HepG2 (cell line): Measurements from ENCODE around the gene RNF148. TPM values are rescaled to one million over a fixed set of nuclear protein-coding genes. Genes with fewer than 3 reads are reported as not detected.

Experiments used
- CBX5 ChIP-seq: sonication (generic); formaldehyde crosslinking; IDR thresholded peaks from 2 replicates; pipeline ENCODE4 v1.4.0; 2020; ENCODE audit warnings: missing genetic modification reagents, borderline replicate concordance
- CREM ChIP-seq, 2 experiments: sonication (generic) in 1 of 2; formaldehyde crosslinking in 1 of 2; IDR thresholded peaks; 2 replicates each; pipeline versions ENCODE4 v1.4.0 to v1.6.1; 2016 to 2020; ENCODE audit warnings: antibody characterized with exemption in 1 of 2, mild to moderate bottlenecking in 1 of 2, missing genetic modification reagents in 1 of 2
- ESRRA ChIP-seq: sonication (generic); formaldehyde crosslinking; IDR thresholded peaks from 2 replicates; pipeline ENCODE4 v1.5.1; 2020; ENCODE audit warnings: mild to moderate bottlenecking, low read depth, missing genetic modification reagents
- HDAC2 ChIP-seq: sonication (generic); formaldehyde crosslinking; IDR thresholded peaks from 2 replicates; pipeline ENCODE4 v1.4.0; 2020; ENCODE audit warnings: missing genetic modification reagents
- HNF4A ChIP-seq: sonication (generic); formaldehyde crosslinking; IDR thresholded peaks from 2 replicates; pipeline ENCODE4 v1.4.0; 2020; ENCODE audit warnings: missing genetic modification reagents
- ISL2 ChIP-seq: sonication (generic); formaldehyde crosslinking; IDR thresholded peaks from 2 replicates; pipeline ENCODE4 v1.5.0; 2020; ENCODE audit warnings: missing genetic modification reagents
- KDM6A ChIP-seq: IDR thresholded peaks from 2 replicates; pipeline ENCODE4 v1.6.1; 2016; ENCODE audit warnings: low read depth
- MEIS1 ChIP-seq: sonication (generic); formaldehyde crosslinking; IDR thresholded peaks from 2 replicates; pipeline ENCODE4 v1.9.0; 2021; ENCODE audit warnings: mild to moderate bottlenecking, missing genetic modification reagents, moderate library complexity, borderline replicate concordance
- NFYB ChIP-seq: sonication (generic); formaldehyde crosslinking; IDR thresholded peaks from 2 replicates; pipeline ENCODE4 v1.4.0; 2020; ENCODE audit warnings: missing genetic modification reagents
- SALL1 ChIP-seq: sonication (generic); formaldehyde crosslinking; IDR thresholded peaks from 2 replicates; pipeline ENCODE4 v1.8.0; 2022; ENCODE audit warnings: mild to moderate bottlenecking, missing genetic modification reagents
- SOX13 ChIP-seq, 3 experiments: fragments of 450-650 bp in 1 of 3; sonication (generic) in 1 of 3; formaldehyde crosslinking in 1 of 3; IDR thresholded peaks in 2 of 3; conservative IDR thresholded peaks in 1 of 3; 2 replicates each; pipeline versions ENCODE4 v1.5.0 to v1.6.1; 2016 to 2020; ENCODE audit warnings: antibody characterized with exemption in 1 of 3, mild to moderate bottlenecking in 1 of 3, missing compliant biosample characterization in 1 of 3, missing genetic modification reagents in 1 of 3, moderate library complexity in 1 of 3
- SOX6 ChIP-seq, 2 experiments: fragments of 450-650 bp in 1 of 2; sonication (generic) in 1 of 2; formaldehyde crosslinking in 1 of 2; IDR thresholded peaks; 2 replicates each; pipeline versions ENCODE4 v1.4.0 to v1.6.1; 2017 to 2020; ENCODE audit warnings: antibody characterized with exemption in 1 of 2, mild to moderate bottlenecking in 1 of 2, missing genetic modification reagents in 1 of 2
- SP4 ChIP-seq: sonication (generic); formaldehyde crosslinking; IDR thresholded peaks from 2 replicates; pipeline ENCODE4 v1.8.1; 2023; ENCODE audit warnings: mild to moderate bottlenecking, missing genetic modification reagents
- THAP11 ChIP-seq: IDR thresholded peaks from 2 replicates; pipeline ENCODE4 v1.6.1; 2016; ENCODE audit warnings: missing biosample characterization, missing genetic modification reagents
- YY1 ChIP-seq: IDR thresholded peaks from 2 replicates; pipeline ENCODE4 v1.6.1; 2011; ENCODE audit warnings: low read length, low read depth, moderate library complexity, mild to moderate bottlenecking; ENCODE audit not compliant: insufficient read depth, insufficient replicate concordance
- ZFP37 ChIP-seq: sonication (generic); formaldehyde crosslinking; IDR thresholded peaks from 2 replicates; pipeline ENCODE4 v1.4.0; 2020; ENCODE audit warnings: missing genetic modification reagents, borderline replicate concordance
- ZMYM3 ChIP-seq: sonication (generic); formaldehyde crosslinking; IDR thresholded peaks from 2 replicates; pipeline ENCODE4 v1.5.1; 2020; ENCODE audit warnings: mild to moderate bottlenecking, missing genetic modification reagents
- ZNF224 ChIP-seq: sonication (generic); formaldehyde crosslinking; IDR thresholded peaks from 2 replicates; pipeline ENCODE4 v1.5.0; 2020; ENCODE audit warnings: mild to moderate bottlenecking, missing genetic modification reagents
- ZNF761 ChIP-seq: sonication (generic); formaldehyde crosslinking; conservative IDR thresholded peaks from 2 replicates; pipeline ENCODE4 v1.4.0; 2020; ENCODE audit warnings: mild to moderate bottlenecking, missing genetic modification reagents
- polyA plus RNA-seq, 8 experiments: library from polyadenylated mRNA; depleted of rRNA in 3 of 8; stranded (reverse) in 7 of 8; unstranded in 1 of 8; fragments of >200 nt; fragmentation: Illumina TruSeq in 4 of 8; extraction: Trizol in 4 of 8; gene quantifications; 2 replicates each; pipeline versions ENCODE4 v1.2.1 to v1.2.3, GENCODE V29; 2011 to 2016; ENCODE audit warnings: low read depth in 4 of 8, missing spikeins in 1 of 8, mixed read lengths in 1 of 8; ENCODE audit not compliant: insufficient read depth in 1 of 8
- total RNA-seq, 5 experiments: library from RNA; depleted of rRNA; stranded (reverse); fragments of >200 nt; fragmentation: Illumina TruSeq; extraction: Trizol; gene quantifications; 2 replicates each; pipeline ENCODE4 v1.2.3, GENCODE V29; 2016; ENCODE audit warnings: low read depth in 1 of 5
- TF ChIP-seq, protein P1 (sequence below): IDR thresholded peaks from 2 replicates; pipeline ENCODE4 v1.6.1; 2018; ENCODE audit warnings: missing genetic modification reagents, mild to moderate bottlenecking, missing compliant biosample characterization
- TF ChIP-seq, protein P2 (sequence below): sonication (generic); formaldehyde crosslinking; IDR thresholded peaks from 2 replicates; pipeline ENCODE4 v1.5.1; 2020; ENCODE audit warnings: mild to moderate bottlenecking, missing genetic modification reagents, moderate library complexity
- TF ChIP-seq, protein P3 (sequence below): IDR thresholded peaks from 2 replicates; pipeline ENCODE4 v1.4.0; 2020; ENCODE audit warnings: mild to moderate bottlenecking, missing genetic modification reagents

RNF148 gene
- total and polyA plus RNA-seq, 2 of the 13 experiments (the other 11 are each of a cell fraction or from before 2014, with no cell fraction given), result 0.16 to 1.6 TPM

DNA sequence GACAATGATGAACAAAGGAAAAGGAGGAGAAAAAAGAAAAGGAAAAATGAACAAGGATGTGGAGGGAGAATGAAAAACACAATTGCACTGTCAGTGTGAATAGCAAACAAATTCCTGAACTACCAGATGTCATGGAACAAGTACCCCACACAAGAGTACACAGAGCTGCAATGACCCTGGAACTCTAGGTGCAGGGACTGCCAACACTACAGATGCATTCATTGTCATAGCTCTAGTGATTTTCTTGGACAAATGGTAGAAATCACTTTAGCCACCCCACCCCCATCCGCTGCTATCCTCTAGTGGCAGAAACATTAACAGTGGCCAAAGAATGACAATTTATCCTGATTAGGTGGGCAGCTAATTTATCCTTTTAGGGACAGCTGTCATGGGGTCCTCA lies 6.9 kb downstream of the RNF148 start (continued):
- TF ChIP-seq SOX6 (IDR thresholded peaks at IDR 0.05) (no peak), SOX6 (CRISPR knock-in tag; IDR thresholded peaks at IDR 0.05) (peak; percentile 88), SOX13 (IDR thresholded peaks at IDR 0.05) (peak; percentile 65), SOX13 (CRISPR knock-in tag; conservative IDR thresholded peaks at IDR 0.05 in 1 of 2, IDR thresholded peaks at IDR 0.05 in 1 of 2) (peak in 1 of 2 experiments; percentile 93; a peak in 2 of 4 replicates), YY1 (no peak), HNF4A (CRISPR knock-in tag) (peak; percentile 78), MEIS1 (no peak), NFYB (CRISPR knock-in tag) (no peak), HDAC2 (peak; percentile 67), ZNF761 (0 out of 2 replicates have a peak, but pooled peaks have one; percentile 62), ESRRA (CRISPR knock-in tag) (peak; percentile 51; the same call in 1 of the 2 replicates), THAP11 (CRISPR knock-in tag) (0 out of 2 replicates have a peak, but pooled peaks have one; percentile 9), ZFP37 (CRISPR knock-in tag) (no peak), CBX5 (CRISPR knock-in tag) (no peak), ISL2 (peak; percentile 31; the same call in 1 of the 2 replicates), SALL1 (CRISPR knock-in tag) (peak; percentile 60; the same call in 1 of the 2 replicates), KDM6A (CRISPR knock-in tag) (no peak), ZNF224 (no peak), CREM (IDR thresholded peaks at IDR 0.05) (peak; percentile 43; the same call in 1 of the 2 replicates), CREM (CRISPR knock-in tag; IDR thresholded peaks at IDR 0.05) (no peak), ZMYM3 (peak; percentile 56; the same call in 1 of the 2 replicates), SP4 (CRISPR knock-in tag) (0 out of 2 replicates have a peak, but pooled peaks have one; percentile 22)
- TF ChIP-seq, protein P1, sequence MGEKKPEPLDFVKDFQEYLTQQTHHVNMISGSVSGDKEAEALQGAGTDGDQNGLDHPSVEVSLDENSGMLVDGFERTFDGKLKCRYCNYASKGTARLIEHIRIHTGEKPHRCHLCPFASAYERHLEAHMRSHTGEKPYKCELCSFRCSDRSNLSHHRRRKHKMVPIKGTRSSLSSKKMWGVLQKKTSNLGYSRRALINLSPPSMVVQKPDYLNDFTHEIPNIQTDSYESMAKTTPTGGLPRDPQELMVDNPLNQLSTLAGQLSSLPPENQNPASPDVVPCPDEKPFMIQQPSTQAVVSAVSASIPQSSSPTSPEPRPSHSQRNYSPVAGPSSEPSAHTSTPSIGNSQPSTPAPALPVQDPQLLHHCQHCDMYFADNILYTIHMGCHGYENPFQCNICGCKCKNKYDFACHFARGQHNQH (CRISPR knock-in tag), result 0 out of 2 replicates have a peak, but pooled peaks have one; percentile 22
- TF ChIP-seq, protein P2, sequence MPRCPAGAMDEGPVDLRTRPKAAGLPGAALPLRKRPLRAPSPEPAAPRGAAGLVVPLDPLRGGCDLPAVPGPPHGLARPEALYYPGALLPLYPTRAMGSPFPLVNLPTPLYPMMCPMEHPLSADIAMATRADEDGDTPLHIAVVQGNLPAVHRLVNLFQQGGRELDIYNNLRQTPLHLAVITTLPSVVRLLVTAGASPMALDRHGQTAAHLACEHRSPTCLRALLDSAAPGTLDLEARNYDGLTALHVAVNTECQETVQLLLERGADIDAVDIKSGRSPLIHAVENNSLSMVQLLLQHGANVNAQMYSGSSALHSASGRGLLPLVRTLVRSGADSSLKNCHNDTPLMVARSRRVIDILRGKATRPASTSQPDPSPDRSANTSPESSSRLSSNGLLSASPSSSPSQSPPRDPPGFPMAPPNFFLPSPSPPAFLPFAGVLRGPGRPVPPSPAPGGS (CRISPR knock-in tag), result no peak
- TF ChIP-seq, protein P3, sequence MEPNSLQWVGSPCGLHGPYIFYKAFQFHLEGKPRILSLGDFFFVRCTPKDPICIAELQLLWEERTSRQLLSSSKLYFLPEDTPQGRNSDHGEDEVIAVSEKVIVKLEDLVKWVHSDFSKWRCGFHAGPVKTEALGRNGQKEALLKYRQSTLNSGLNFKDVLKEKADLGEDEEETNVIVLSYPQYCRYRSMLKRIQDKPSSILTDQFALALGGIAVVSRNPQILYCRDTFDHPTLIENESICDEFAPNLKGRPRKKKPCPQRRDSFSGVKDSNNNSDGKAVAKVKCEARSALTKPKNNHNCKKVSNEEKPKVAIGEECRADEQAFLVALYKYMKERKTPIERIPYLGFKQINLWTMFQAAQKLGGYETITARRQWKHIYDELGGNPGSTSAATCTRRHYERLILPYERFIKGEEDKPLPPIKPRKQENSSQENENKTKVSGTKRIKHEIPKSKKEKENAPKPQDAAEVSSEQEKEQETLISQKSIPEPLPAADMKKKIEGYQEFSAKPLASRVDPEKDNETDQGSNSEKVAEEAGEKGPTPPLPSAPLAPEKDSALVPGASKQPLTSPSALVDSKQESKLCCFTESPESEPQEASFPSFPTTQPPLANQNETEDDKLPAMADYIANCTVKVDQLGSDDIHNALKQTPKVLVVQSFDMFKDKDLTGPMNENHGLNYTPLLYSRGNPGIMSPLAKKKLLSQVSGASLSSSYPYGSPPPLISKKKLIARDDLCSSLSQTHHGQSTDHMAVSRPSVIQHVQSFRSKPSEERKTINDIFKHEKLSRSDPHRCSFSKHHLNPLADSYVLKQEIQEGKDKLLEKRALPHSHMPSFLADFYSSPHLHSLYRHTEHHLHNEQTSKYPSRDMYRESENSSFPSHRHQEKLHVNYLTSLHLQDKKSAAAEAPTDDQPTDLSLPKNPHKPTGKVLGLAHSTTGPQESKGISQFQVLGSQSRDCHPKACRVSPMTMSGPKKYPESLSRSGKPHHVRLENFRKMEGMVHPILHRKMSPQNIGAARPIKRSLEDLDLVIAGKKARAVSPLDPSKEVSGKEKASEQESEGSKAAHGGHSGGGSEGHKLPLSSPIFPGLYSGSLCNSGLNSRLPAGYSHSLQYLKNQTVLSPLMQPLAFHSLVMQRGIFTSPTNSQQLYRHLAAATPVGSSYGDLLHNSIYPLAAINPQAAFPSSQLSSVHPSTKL, result peak; percentile 75
